HepG2 (cell line): ENCODE measurements around the gene DPYD.

Experiments
- ATF3 ChIP-seq: sonication (generic); formaldehyde crosslinking; IDR thresholded peaks from 2 replicates; pipeline ENCODE4 v1.4.0; 2020; ENCODE audit warnings: missing genetic modification reagents
- CHD2 ChIP-seq: IDR thresholded peaks from 2 replicates; pipeline ENCODE4 v1.6.1; 2011; ENCODE audit warnings: low read depth, low read length, improper control_type of control experiment
- ESRRA ChIP-seq: sonication (generic); formaldehyde crosslinking; IDR thresholded peaks from 2 replicates; pipeline ENCODE4 v1.5.1; 2020; ENCODE audit warnings: mild to moderate bottlenecking, low read depth, missing genetic modification reagents
- POLR2A ChIP-seq, 2 experiments: IDR thresholded peaks; 2 replicates each; pipeline ENCODE4 v1.6.1; 2011; ENCODE audit warnings: low read depth in 2 of 2, low read length in 2 of 2, mild to moderate bottlenecking in 1 of 2, moderate library complexity in 1 of 2; ENCODE audit not compliant: insufficient read depth in 1 of 2
- PPARG ChIP-seq: conservative IDR thresholded peaks from 2 replicates; pipeline ENCODE4 v1.6.1; 2016; ENCODE audit warnings: missing biosample characterization, missing genetic modification reagents
- TAF15 ChIP-seq: fragments of 200-400 bp; formaldehyde crosslinking; IDR thresholded peaks from one replicate; pipeline ENCODE4 v1.6.1; 2018; ENCODE audit warnings: mild to moderate bottlenecking, low read depth, low read length; ENCODE audit not compliant: poor library complexity, severe bottlenecking
- ZFAT ChIP-seq: sonication (generic); formaldehyde crosslinking; conservative IDR thresholded peaks from 2 replicates; pipeline ENCODE4 v1.8.1; 2023; ENCODE audit warnings: missing genetic modification reagents, inconsistent platforms
- ZNF3 ChIP-seq: IDR thresholded peaks from 2 replicates; pipeline ENCODE4 v1.7.0; 2017; ENCODE audit warnings: inconsistent platforms
- ZNF644 ChIP-seq: IDR thresholded peaks from 2 replicates; pipeline ENCODE4 v1.6.1; 2016; ENCODE audit warnings: low read depth
- TF ChIP-seq, protein P1 (sequence below): sonication (generic); formaldehyde crosslinking; IDR thresholded peaks from 2 replicates; pipeline ENCODE4 v1.5.0; 2020; ENCODE audit warnings: mild to moderate bottlenecking, missing genetic modification reagents, moderate library complexity

GRCh38 chr1:97034651-97035050 is 886.2 kb downstream of the DPYD start:
- TF ChIP-seq ATF3 (CRISPR knock-in tag) = no peak
- no peak for TF ChIP-seq POLR2A (IDR thresholded peaks at IDR 0.05; ENCODE audit: insufficient read depth in 1 of 2, low read depth in 2 of 2, low read length in 2 of 2)
- TF ChIP-seq TAF15 = no peak
- TF ChIP-seq ESRRA (CRISPR knock-in tag) = no peak
- no peak for TF ChIP-seq PPARG (CRISPR knock-in tag)
- no peak for TF ChIP-seq ZNF644 (CRISPR knock-in tag)
- TF ChIP-seq ZFAT (CRISPR knock-in tag) = no peak
- TF ChIP-seq, protein P1, sequence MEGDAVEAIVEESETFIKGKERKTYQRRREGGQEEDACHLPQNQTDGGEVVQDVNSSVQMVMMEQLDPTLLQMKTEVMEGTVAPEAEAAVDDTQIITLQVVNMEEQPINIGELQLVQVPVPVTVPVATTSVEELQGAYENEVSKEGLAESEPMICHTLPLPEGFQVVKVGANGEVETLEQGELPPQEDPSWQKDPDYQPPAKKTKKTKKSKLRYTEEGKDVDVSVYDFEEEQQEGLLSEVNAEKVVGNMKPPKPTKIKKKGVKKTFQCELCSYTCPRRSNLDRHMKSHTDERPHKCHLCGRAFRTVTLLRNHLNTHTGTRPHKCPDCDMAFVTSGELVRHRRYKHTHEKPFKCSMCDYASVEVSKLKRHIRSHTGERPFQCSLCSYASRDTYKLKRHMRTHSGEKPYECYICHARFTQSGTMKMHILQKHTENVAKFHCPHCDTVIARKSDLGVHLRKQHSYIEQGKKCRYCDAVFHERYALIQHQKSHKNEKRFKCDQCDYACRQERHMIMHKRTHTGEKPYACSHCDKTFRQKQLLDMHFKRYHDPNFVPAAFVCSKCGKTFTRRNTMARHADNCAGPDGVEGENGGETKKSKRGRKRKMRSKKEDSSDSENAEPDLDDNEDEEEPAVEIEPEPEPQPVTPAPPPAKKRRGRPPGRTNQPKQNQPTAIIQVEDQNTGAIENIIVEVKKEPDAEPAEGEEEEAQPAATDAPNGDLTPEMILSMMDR = no peak
- no peak for TF ChIP-seq ZNF3 (CRISPR knock-in tag)
- no peak for TF ChIP-seq CHD2
